Ishikawa (cell line): ENCODE measurements around the gene PARVG.

ENCODE experiments used
- EP300 ChIP-seq: IDR thresholded peaks from 2 replicates; pipeline ENCODE4 v1.6.1; 2012; ENCODE audit warnings: borderline replicate concordance
- TAF1 ChIP-seq: IDR thresholded peaks from 2 replicates; pipeline ENCODE4 v1.6.1; 2012; ENCODE audit warnings: low read depth, mild to moderate bottlenecking
- TCF12 ChIP-seq: IDR thresholded peaks from 2 replicates; pipeline ENCODE4 v1.6.1; 2012; ENCODE audit warnings: low read depth
- YY1 ChIP-seq: IDR thresholded peaks from 2 replicates; pipeline ENCODE4 v1.6.1; 2012; ENCODE audit warnings: low read depth
- ZBTB7A ChIP-seq: IDR thresholded peaks from 2 replicates; pipeline ENCODE4 v1.6.1; 2012; ENCODE audit warnings: low read depth
- TF ChIP-seq, protein P1 (sequence below): IDR thresholded peaks from 2 replicates; pipeline ENCODE4 v1.6.1; 2012; ENCODE audit warnings: low read depth, mild to moderate bottlenecking
- TF ChIP-seq, protein P2 (sequence below): IDR thresholded peaks from 2 replicates; pipeline ENCODE4 v1.6.1; 2012

DNA sequence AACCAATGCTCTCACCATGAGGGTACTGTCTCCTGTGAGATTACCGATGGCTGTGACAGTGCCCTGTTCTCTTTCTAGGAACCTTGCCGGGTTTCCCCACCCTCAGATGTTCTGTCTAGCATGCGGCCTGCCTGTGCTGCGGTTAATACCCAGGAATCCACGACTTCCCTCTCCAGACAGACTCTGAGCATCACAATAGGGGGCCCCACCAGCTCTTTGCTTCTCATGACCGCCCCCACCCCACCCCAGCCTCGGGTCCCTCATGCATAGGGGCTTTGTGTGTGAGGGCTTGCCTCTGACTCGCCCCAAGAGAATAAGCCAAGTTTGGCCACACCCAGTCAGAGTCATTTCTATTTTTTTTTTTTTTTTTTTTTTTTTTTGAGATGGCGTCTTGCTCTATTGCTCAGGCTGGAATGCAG, 10.3 kb downstream of the PARVG start:
- TF ChIP-seq YY1 (no peak), EP300 (no peak), ZBTB7A (no peak), TAF1 (no peak), TCF12 (no peak)
- TF ChIP-seq, protein P1, sequence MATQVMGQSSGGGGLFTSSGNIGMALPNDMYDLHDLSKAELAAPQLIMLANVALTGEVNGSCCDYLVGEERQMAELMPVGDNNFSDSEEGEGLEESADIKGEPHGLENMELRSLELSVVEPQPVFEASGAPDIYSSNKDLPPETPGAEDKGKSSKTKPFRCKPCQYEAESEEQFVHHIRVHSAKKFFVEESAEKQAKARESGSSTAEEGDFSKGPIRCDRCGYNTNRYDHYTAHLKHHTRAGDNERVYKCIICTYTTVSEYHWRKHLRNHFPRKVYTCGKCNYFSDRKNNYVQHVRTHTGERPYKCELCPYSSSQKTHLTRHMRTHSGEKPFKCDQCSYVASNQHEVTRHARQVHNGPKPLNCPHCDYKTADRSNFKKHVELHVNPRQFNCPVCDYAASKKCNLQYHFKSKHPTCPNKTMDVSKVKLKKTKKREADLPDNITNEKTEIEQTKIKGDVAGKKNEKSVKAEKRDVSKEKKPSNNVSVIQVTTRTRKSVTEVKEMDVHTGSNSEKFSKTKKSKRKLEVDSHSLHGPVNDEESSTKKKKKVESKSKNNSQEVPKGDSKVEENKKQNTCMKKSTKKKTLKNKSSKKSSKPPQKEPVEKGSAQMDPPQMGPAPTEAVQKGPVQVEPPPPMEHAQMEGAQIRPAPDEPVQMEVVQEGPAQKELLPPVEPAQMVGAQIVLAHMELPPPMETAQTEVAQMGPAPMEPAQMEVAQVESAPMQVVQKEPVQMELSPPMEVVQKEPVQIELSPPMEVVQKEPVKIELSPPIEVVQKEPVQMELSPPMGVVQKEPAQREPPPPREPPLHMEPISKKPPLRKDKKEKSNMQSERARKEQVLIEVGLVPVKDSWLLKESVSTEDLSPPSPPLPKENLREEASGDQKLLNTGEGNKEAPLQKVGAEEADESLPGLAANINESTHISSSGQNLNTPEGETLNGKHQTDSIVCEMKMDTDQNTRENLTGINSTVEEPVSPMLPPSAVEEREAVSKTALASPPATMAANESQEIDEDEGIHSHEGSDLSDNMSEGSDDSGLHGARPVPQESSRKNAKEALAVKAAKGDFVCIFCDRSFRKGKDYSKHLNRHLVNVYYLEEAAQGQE, result no peak
- TF ChIP-seq, protein P2, sequence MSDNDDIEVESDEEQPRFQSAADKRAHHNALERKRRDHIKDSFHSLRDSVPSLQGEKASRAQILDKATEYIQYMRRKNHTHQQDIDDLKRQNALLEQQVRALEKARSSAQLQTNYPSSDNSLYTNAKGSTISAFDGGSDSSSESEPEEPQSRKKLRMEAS, result no peak
